ENCODE measurements around the gene ITIH5.

ITIH5 gene

DNA sequence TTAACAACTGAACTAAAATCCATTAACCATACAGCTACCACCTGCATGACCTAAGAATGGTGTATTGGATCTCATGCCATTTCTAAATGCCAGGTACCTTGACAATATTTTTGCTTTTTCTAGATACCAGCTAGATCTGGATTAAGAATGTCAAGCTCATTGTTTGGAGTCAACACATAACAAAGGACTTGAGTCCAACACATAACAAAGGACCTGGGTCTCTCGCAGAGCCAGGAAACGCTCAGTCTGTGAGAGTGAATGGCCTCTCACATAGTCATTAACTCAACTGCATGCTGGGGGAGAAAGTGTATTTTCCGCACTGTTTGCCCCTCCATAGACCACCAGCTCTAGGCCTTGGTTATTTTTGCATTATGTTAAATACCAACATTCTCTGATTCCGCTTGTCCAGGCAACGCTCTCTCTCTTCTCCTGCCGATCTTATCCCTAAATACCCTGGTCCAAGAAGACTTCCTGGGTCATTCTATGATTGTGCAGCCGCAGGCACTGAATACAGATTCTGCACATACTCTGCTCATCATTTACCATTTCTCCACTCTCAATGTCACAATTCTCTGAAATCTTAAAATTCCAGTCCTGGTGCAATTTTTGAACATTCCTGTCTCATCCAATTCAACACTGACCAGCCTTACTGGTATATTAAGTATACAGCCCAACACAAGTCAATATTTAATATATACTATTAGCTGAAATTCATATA lies 31.2 kb downstream of the ITIH5 start:
- no peak overlapping the region for H3K4me2 ChIP-seq (ENCODE audit: low read depth, low read length, poor library complexity, severe bottlenecking)
- TF ChIP-seq, protein P1, sequence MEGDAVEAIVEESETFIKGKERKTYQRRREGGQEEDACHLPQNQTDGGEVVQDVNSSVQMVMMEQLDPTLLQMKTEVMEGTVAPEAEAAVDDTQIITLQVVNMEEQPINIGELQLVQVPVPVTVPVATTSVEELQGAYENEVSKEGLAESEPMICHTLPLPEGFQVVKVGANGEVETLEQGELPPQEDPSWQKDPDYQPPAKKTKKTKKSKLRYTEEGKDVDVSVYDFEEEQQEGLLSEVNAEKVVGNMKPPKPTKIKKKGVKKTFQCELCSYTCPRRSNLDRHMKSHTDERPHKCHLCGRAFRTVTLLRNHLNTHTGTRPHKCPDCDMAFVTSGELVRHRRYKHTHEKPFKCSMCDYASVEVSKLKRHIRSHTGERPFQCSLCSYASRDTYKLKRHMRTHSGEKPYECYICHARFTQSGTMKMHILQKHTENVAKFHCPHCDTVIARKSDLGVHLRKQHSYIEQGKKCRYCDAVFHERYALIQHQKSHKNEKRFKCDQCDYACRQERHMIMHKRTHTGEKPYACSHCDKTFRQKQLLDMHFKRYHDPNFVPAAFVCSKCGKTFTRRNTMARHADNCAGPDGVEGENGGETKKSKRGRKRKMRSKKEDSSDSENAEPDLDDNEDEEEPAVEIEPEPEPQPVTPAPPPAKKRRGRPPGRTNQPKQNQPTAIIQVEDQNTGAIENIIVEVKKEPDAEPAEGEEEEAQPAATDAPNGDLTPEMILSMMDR (conservative IDR thresholded peaks at IDR 0.05; ENCODE audit: low read length): no peak
- no peak for TF ChIP-seq EZH2phosphoT487 (IDR thresholded peaks at IDR 0.05; ENCODE audit: borderline replicate concordance)

DNA sequence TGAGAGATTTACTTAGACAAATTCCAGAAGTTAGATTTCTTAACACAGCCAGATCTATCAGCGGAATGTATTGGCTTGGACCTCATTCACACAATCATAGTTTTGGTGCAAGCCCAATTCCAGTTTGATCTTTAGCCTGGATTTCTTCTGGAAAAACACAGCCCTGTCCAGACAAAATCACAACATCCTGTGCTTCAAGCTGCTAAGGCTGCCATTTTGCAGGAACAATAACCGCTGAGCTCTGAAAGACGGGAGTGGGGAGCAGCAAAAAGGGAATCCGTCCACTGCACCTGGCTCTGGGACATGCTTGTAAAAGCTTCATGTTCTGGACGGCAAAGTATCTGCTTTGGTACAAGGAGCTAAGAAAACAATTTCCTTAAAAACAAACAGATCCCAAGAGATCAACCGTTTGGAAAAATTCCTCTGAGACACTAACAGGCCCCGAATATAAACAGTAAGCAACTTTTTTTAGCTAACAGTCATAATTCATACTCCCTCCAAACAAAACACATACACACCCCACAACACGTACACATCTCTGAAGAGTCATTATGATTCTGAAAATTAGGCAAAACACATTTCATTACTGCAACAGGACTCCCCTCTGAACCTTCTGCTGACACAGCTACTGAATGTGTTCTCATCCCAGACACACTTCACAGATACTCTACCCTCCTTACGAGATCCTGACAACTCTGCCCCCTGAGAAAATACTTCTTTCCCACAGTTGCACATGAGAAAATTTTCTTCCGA lies 32.4 kb downstream of the ITIH5 start:
- Histone ChIP-seq H4K20me1 (ENCODE audit: insufficient read depth, low read length, poor library complexity, severe bottlenecking) (no peaks in the 10 kb centered on the region), H3K9ac (ENCODE audit: low read depth, low read length, poor library complexity, severe bottlenecking) (no peak overlapping the region), H2AFZ (ENCODE audit: low read length) (no peak overlapping the region), H3K79me2 (ENCODE audit: insufficient read depth, low read length) (no peaks in the 10 kb centered on the region), H3K4me3 (ENCODE audit: low read length, poor library complexity, severe bottlenecking) (no peak overlapping the region), H3K36me3 (ENCODE audit: insufficient read depth, low read length) (no peaks in the 10 kb centered on the region), H3K4me2 (ENCODE audit: low read depth, low read length, poor library complexity, severe bottlenecking) (no peak overlapping the region), H3K4me1 (ENCODE audit: insufficient read depth, low read length, poor library complexity, severe bottlenecking) (no peaks in the 10 kb centered on the region), H3K9me2 (replicated peaks; ENCODE audit: low read depth, low read length) (no peaks in the 10 kb centered on the region), H3K27me3 (ENCODE audit: insufficient read depth, low read length, poor library complexity, severe bottlenecking) (no peaks in the 10 kb centered on the region), H3F3A (ENCODE audit: low read depth) (no peaks in the 10 kb centered on the region), H3K9me3 (ENCODE audit: insufficient read depth, low read depth, low read length) (no peaks in the 10 kb centered on the region)
- no peak for TF ChIP-seq EZH2phosphoT487 (IDR thresholded peaks at IDR 0.05; ENCODE audit: borderline replicate concordance)
- TF ChIP-seq, protein P1 (conservative IDR thresholded peaks at IDR 0.05; ENCODE audit: low read length): no peak

More for the DNA sequence above, 31.2 kb downstream of the ITIH5 start:
- no peak overlapping the region for H3K4me3 ChIP-seq (ENCODE audit: low read length, poor library complexity, severe bottlenecking)
- H3K4me1 ChIP-seq (ENCODE audit: insufficient read depth, low read length, poor library complexity, severe bottlenecking): no peaks in the 10 kb centered on the region
- no peak overlapping the region for H3K9ac ChIP-seq (ENCODE audit: low read depth, low read length, poor library complexity, severe bottlenecking)
- no peaks in the 10 kb centered on the region for H3K9me3 ChIP-seq (ENCODE audit: insufficient read depth, low read depth, low read length)
- no peaks in the 10 kb centered on the region for H3K9me2 ChIP-seq (replicated peaks; ENCODE audit: low read depth, low read length)
- H3F3A ChIP-seq (ENCODE audit: low read depth): no peaks in the 10 kb centered on the region
- no peaks in the 10 kb centered on the region for H3K79me2 ChIP-seq (ENCODE audit: insufficient read depth, low read length)
- H3K36me3 ChIP-seq (ENCODE audit: insufficient read depth, low read length): no peaks in the 10 kb centered on the region
- H3K27me3 ChIP-seq (ENCODE audit: insufficient read depth, low read length, poor library complexity, severe bottlenecking): no peaks in the 10 kb centered on the region
- H2AFZ ChIP-seq (ENCODE audit: low read length): no peak overlapping the region
- no peaks in the 10 kb centered on the region for H4K20me1 ChIP-seq (ENCODE audit: insufficient read depth, low read length, poor library complexity, severe bottlenecking)

DNA sequence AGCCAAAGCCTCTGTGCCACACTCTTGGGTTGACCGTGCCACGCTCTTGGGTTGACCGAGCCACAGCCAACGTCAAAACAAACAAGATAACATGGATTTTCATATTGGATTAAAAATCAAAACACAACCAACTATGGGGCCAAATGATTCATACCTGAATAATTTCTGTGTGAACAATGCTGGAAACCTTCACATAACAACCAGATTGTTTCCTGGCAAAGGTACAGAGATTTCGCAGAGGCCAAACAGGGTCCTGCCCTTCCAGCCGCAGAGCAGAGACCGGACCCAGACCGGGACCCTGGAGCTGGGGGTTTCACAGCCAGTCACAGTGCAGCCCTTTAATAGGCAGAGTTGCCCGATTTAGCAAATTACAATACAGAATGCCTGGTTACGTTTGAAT lies 40.5 kb downstream of the ITIH5 start:
- H3F3A ChIP-seq (ENCODE audit: low read depth): no peaks in the 10 kb centered on the region
- no peak for TF ChIP-seq EZH2phosphoT487 (IDR thresholded peaks at IDR 0.05; ENCODE audit: borderline replicate concordance)
- TF ChIP-seq, protein P1 (conservative IDR thresholded peaks at IDR 0.05; ENCODE audit: low read length): no peak
- H3K4me3 ChIP-seq (ENCODE audit: low read length, poor library complexity, severe bottlenecking): no peak overlapping the region
- no peaks in the 10 kb centered on the region for H3K79me2 ChIP-seq (ENCODE audit: insufficient read depth, low read length)
- H4K20me1 ChIP-seq (ENCODE audit: insufficient read depth, low read length, poor library complexity, severe bottlenecking): no peaks in the 10 kb centered on the region
- H3K9me3 ChIP-seq (ENCODE audit: insufficient read depth, low read depth, low read length): no peaks in the 10 kb centered on the region
- no peaks in the 10 kb centered on the region for H3K9me2 ChIP-seq (replicated peaks; ENCODE audit: low read depth, low read length)
- H3K4me1 ChIP-seq (ENCODE audit: insufficient read depth, low read length, poor library complexity, severe bottlenecking): no peaks in the 10 kb centered on the region
- H3K9ac ChIP-seq (ENCODE audit: low read depth, low read length, poor library complexity, severe bottlenecking): no peak overlapping the region
- H3K36me3 ChIP-seq (ENCODE audit: insufficient read depth, low read length): no peaks in the 10 kb centered on the region
- no peaks in the 10 kb centered on the region for H3K27me3 ChIP-seq (ENCODE audit: insufficient read depth, low read length, poor library complexity, severe bottlenecking)
- H2AFZ ChIP-seq (ENCODE audit: low read length): no peak overlapping the region
- no peak overlapping the region for H3K4me2 ChIP-seq (ENCODE audit: low read depth, low read length, poor library complexity, severe bottlenecking)
